IMR-90 (cell line): ENCODE measurements around the gene WBP2. TPM values are rescaled to one million over a fixed set of nuclear protein-coding genes. Genes with fewer than 3 reads are reported as not detected.
A peak's percentile ranks its signal among the peaks of the same experiment; 100 is the strongest.
"Not testable (repeated sequence)": the region's sequence is repeated elsewhere in the genome, so short reads cannot be mapped to it uniquely, and the experiment has no call there.

Experiments used
- ATAC-seq: fragments of 200-7000 bp; cut with Tn5 transposase; 2 replicates; pipeline ENCODE4 v1.9.1; 2020; ENCODE audit warnings: low read depth, mild to moderate bottlenecking, moderate library complexity
- BruUV-seq: library from RNA; stranded (reverse); fragments of 400-500 nt; replicated peaks from 2 replicates; lab custom pipeline; 2021; lab: Mats Ljungman, UMichigan
- CTCF ChIA-PET: fragments of 300-600 bp; formaldehyde crosslinking; extraction: SDS; loops from one replicate; lab custom pipeline; 2021; ENCODE audit warnings: antibody characterized with exemption; lab: Yijun Ruan, JAX
- POLR2A ChIA-PET: fragments of 300-600 bp; sonication (Branson Sonifier 250); formaldehyde crosslinking; loops from one replicate; lab custom pipeline; 2022; ENCODE audit warnings: antibody characterized with exemption; ENCODE audit not compliant: unreplicated experiment; lab: Charles Lee
- DNase-seq: peaks from one replicate; pipeline ENCODE4 v3.0.0; 2013
- H2AFZ ChIP-seq: replicated peaks from 2 replicates; pipeline ENCODE3; 2013; ENCODE audit warnings: low read length, mild to moderate bottlenecking; ENCODE audit not compliant: poor library complexity
- H2AK5ac ChIP-seq: 2 replicates; pipeline ENCODE4 v1.6.1; 2013; ENCODE audit warnings: low read depth, low read length, inconsistent platforms
- H2AK9ac ChIP-seq: replicated peaks from 2 replicates; pipeline ENCODE3; 2013; ENCODE audit warnings: mild to moderate bottlenecking, low read depth, low read length, moderate library complexity; ENCODE audit not compliant: poor library complexity
- H2BK120ac ChIP-seq: 2 replicates; pipeline ENCODE4 v1.6.1; 2013; ENCODE audit warnings: low read depth, low read length, inconsistent platforms
- H2BK15ac ChIP-seq: 3 replicates; pipeline ENCODE4 v1.6.1; 2013; ENCODE audit warnings: low read depth, low read length, inconsistent platforms
- H2BK20ac ChIP-seq: 2 replicates; pipeline ENCODE4 v1.6.1; 2013; ENCODE audit warnings: low read depth, mild to moderate bottlenecking, inconsistent platforms, low read length, moderate library complexity
- H2BK5ac ChIP-seq: 2 replicates; pipeline ENCODE4 v1.6.1; 2013; ENCODE audit warnings: mild to moderate bottlenecking, low read depth, low read length, inconsistent platforms; ENCODE audit not compliant: poor library complexity, severe bottlenecking
- H3K14ac ChIP-seq: replicated peaks from 2 replicates; pipeline ENCODE4 v1.6.1; 2013; ENCODE audit warnings: low read depth, low read length, inconsistent platforms
- H3K18ac ChIP-seq: 2 replicates; pipeline ENCODE4 v1.6.1; 2013; ENCODE audit warnings: low read depth, low read length, control low read depth
- H3K23ac ChIP-seq: 2 replicates; pipeline ENCODE4 v1.6.1; 2013; ENCODE audit warnings: low read depth, low read length, inconsistent platforms
- H3K27ac ChIP-seq: 2 replicates; pipeline ENCODE4 v1.5.1; 2013; ENCODE audit warnings: mild to moderate bottlenecking, control low read depth, low read length; ENCODE audit not compliant: insufficient read depth
- H3K27me3 ChIP-seq: 2 replicates; pipeline ENCODE4 v1.6.1; 2013; ENCODE audit warnings: low read length; ENCODE audit not compliant: control insufficient read depth, insufficient read depth
- H3K36me3 ChIP-seq: 2 replicates; pipeline ENCODE4 v1.6.1; 2013; ENCODE audit warnings: low read length, mixed read lengths; ENCODE audit not compliant: control insufficient read depth, insufficient read depth
- H3K4ac ChIP-seq: 2 replicates; pipeline ENCODE4 v1.6.1; 2013; ENCODE audit warnings: low read depth, low read length, inconsistent platforms
- H3K4me1 ChIP-seq: 2 replicates; pipeline ENCODE4 v1.6.1; 2013; ENCODE audit warnings: low read length, mixed read lengths; ENCODE audit not compliant: control insufficient read depth, insufficient read depth
- H3K4me2 ChIP-seq: 2 replicates; pipeline ENCODE4 v1.6.1; 2013; ENCODE audit warnings: low read depth, mild to moderate bottlenecking, control low read depth, low read length, moderate library complexity
- H3K4me3 ChIP-seq: 2 replicates; pipeline ENCODE4 v1.5.1; 2013; ENCODE audit warnings: low read depth, mild to moderate bottlenecking, control low read depth, low read length, moderate library complexity; ENCODE audit not compliant: insufficient read depth
- H3K56ac ChIP-seq: 2 replicates; pipeline ENCODE4 v1.6.1; 2013; ENCODE audit warnings: low read length, inconsistent platforms; ENCODE audit not compliant: insufficient read depth; ENCODE audit errors: extremely low read depth
- H3K79me1 ChIP-seq, 2 experiments: 2 replicates each; pipeline ENCODE4 v1.6.1; 2013; ENCODE audit warnings: low read length in 2 of 2, inconsistent platforms in 1 of 2, low read depth in 1 of 2
- H3K9ac ChIP-seq: 2 replicates; pipeline ENCODE4 v1.6.1; 2013; ENCODE audit warnings: low read depth, low read length, control low read depth
- H3K9me1 ChIP-seq: 2 replicates; pipeline ENCODE4 v1.6.1; 2013; ENCODE audit warnings: low read length, inconsistent platforms; ENCODE audit not compliant: insufficient read depth
- H3K9me3 ChIP-seq: 2 replicates; pipeline ENCODE4 v1.6.1; 2013; ENCODE audit warnings: low read length; ENCODE audit not compliant: control insufficient read depth, insufficient read depth
- H4K20me1 ChIP-seq: 2 replicates; pipeline ENCODE4 v1.6.1; 2013; ENCODE audit warnings: low read length, inconsistent platforms; ENCODE audit not compliant: insufficient read depth
- H4K5ac ChIP-seq: 2 replicates; pipeline ENCODE4 v1.6.1; 2013; ENCODE audit warnings: mild to moderate bottlenecking, low read depth, low read length, control low read depth
- H4K8ac ChIP-seq, 2 experiments: 2 replicates each; pipeline ENCODE4 v1.6.1; 2013; ENCODE audit warnings: low read depth in 2 of 2, low read length in 2 of 2, control low read depth in 1 of 2, inconsistent platforms in 1 of 2
- H4K91ac ChIP-seq: 2 replicates; pipeline ENCODE4 v1.6.1; 2013; ENCODE audit warnings: low read depth, low read length, inconsistent platforms; ENCODE audit not compliant: insufficient read depth
- MAZ ChIP-seq: IDR thresholded peaks from 2 replicates; pipeline ENCODE4 v1.6.1; 2012; ENCODE audit warnings: low read depth, mild to moderate bottlenecking, low read length, improper control_type of control experiment, moderate library complexity, borderline replicate concordance
- RAD21 ChIP-seq: IDR thresholded peaks from 2 replicates; pipeline ENCODE4 v1.6.1; 2012; ENCODE audit warnings: low read length, improper control_type of control experiment
- WGBS, 2 experiments: methylation state at CpG; one replicate each; pipeline versions ENCODE4 v1.1.5 to v1.1.7; 2013; ENCODE audit warnings: missing lambda C conversion rate in 2 of 2; ENCODE audit not compliant: insufficient read length in 1 of 2; ENCODE audit errors: extremely low coverage in 2 of 2; 5-methylcytosine and 5-hydroxymethylcytosine counted together
- dilution Hi-C: fragments of 300-500 bp; cut with HindIII; formaldehyde crosslinking; loops from one replicate; pipeline ENCODE4 v1.14.3; 2018; ENCODE audit warnings: low sequenced_read_pairs; ENCODE audit not compliant: unreplicated experiment
- in situ Hi-C: fragments of 300-500 bp; cut with MboI; formaldehyde crosslinking; loops from 3 replicates; pipeline ENCODE4 v1.14.3; 2019; ENCODE audit warnings: low sequenced_read_pairs, inconsistent platforms, mixed read lengths
- intact Hi-C: fragments of 100-400 bp; cut with micrococcal nuclease; formaldehyde crosslinking; loops from 2 replicates; pipeline ENCODE4 v1.10.0; 2022
- polyA plus RNA-seq, 3 experiments: library from polyadenylated mRNA; depleted of rRNA; stranded (reverse); fragments of >200 nt; gene quantifications; 2 replicates each; pipeline ENCODE4 v1.2.3, GENCODE V29; 2012; ENCODE audit warnings: low replicate concordance in 1 of 3
- total RNA-seq: library from RNA; depleted of rRNA; stranded (reverse); fragments of >200 nt; gene quantifications from 2 replicates; pipeline ENCODE4 v1.2.3, GENCODE V29; 2012

The WBP2 gene
- total and polyA plus RNA-seq, 2 of the 4 experiments (the other 2 are of a cell fraction) = 9.0 to 35.5 TPM

DNA sequence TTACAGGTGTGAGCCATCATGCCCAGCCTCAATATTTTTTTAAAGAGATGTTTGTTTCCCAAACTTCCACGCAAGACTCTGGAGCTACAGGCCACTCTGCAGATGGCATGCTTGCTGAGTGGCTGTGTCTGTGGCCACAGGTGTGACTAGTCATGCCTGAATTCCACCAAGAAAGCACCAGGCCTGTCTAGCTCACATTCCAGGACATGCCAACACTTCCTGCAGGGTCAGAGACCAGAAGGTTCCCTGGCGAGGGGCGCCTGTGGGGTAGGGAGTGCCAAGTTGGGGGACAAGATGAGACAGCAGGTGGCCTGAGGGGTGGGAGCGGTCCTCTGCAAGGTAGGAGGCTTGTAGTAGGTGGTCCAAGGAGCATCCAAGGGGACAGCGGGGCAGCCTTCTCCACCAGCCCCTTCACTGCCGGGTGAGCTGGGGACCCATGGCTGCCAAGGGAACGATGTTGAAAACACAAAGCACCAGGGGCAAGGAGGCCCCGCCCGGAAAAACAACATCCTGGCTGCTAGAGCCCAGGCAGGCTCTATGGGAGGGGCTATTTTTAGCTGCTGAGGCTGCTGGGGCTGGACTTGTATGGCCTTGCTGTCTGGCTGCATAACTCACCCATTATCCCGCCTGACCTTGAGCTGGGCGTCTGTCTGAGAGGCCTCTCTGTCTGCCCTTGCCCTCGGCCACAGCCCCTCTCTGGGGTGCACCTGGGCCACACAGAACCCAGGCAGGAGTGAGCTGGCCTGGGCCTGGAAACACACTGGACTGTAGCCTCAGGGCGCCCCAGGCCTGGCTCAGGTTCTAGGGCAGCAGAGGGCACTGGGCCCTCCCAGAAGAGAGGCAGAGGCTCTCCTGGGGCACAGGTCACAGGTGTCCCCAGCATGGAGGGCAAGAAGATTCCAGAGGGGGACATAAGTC, 17.6 kb upstream of the WBP2 start:
- ATAC-seq (peak; percentile 40), DNase-seq (peak; percentile 63)
- peak overlapping the region; percentile 89 for H3K4ac ChIP-seq
- no peak overlapping the region for H3K9ac ChIP-seq
- peak overlapping the region; percentile 24; the same call in 1 of the 2 replicates for H3K4me2 ChIP-seq
- H3K36me3 ChIP-seq = peaks cover 6% of the 10 kb centered on the region; the same call in 1 of the 2 replicates
- peak overlapping the region; percentile 85 for H2BK120ac ChIP-seq
- H3K4me3 ChIP-seq = no peak overlapping the region
- H3K79me1 ChIP-seq = peaks cover 5 to 43% of the 10 kb centered on the region in 2 experiments; a peak in 3 of 4 replicates
- H4K91ac ChIP-seq = peak overlapping the region; percentile 69
- H2AK9ac ChIP-seq = peak overlapping the region; percentile 84
- ChIA-PET CTCF (interaction anchor here (1.0 kb wide), 1 partner anchor 11 kb away, joined by 3 read pairs; no protein-coding TSS in a partner anchor), POLR2A (interaction anchor here (1.2 kb wide), 1 partner anchor 93 kb away, joined by 4 read pairs; a partner anchor contains a TSS)
- in situ Hi-C loops = no loop called here
- peak overlapping the region; percentile 40 for H4K5ac ChIP-seq
- peak overlapping the region; percentile 51 for H3K27ac ChIP-seq
- dilution Hi-C loops = no loop called here
- peak overlapping the region; percentile 55 for H3K14ac ChIP-seq
- peaks cover 16% of the 10 kb centered on the region for H3K9me1 ChIP-seq
- peak overlapping the region; percentile 31 for H2BK5ac ChIP-seq
- peak overlapping the region; percentile 60 for H2BK20ac ChIP-seq
- peak overlapping the region; percentile 35; the same call in 1 of the 2 replicates for H3K18ac ChIP-seq
- TF ChIP-seq MAZ (peak; percentile 68), RAD21 (no peak)
- H4K20me1 ChIP-seq = peaks cover 10% of the 10 kb centered on the region; the same call in 1 of the 2 replicates
- peak overlapping the region; percentile 87 for H2AFZ ChIP-seq
- H3K27me3 ChIP-seq = no peaks in the 10 kb centered on the region
- H3K56ac ChIP-seq = no peak overlapping the region
- no TSS peak for BruUV-seq
- peak overlapping the region; percentile 66; the same call in 1 of the 3 replicates for H2BK15ac ChIP-seq
- H3K23ac ChIP-seq = peak overlapping the region; percentile 53; the same call in 1 of the 2 replicates
- H3K4me1 ChIP-seq = peaks cover 40% of the 10 kb centered on the region
- H4K8ac ChIP-seq = peak overlapping the region; percentile 76 to 89; a peak in 3 of 4 replicates
- WGBS, 2 experiments = 0% methylated on average over 1 of the region's 13 CpGs; no CpG with 5 or more reads in 1 of the 2 experiments
- no peaks in the 10 kb centered on the region for H3K9me3 ChIP-seq
- intact Hi-C loops = loop anchor here (10.0 kb wide), 1 partner anchor 88 kb away; the partner anchor contains the start of gene UNK
- peak overlapping the region; percentile 87; the same call in 1 of the 2 replicates for H2AK5ac ChIP-seq

DNA sequence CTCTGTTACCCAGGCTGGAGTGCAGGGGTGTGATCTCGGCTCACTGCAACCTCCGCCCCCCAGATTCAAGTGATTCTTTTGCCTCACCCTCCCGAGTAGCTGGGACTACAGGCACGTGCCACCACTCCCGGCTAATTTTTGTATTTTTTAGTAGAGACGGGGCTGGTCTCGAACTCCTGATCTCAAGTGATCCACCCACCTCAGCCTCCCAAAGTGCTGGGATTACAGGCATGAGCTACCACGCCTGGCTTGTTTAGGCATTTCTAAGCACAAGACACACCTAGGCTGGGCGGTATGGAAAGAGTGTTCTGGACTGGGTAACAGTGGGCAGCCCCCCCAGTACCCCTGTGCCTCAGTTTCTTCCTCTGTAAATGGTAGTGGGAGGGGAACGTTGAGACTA, 15.1 kb upstream of the WBP2 start:
- DNase-seq, H2AK9ac ChIP-seq, ATAC-seq, H4K20me1 ChIP-seq, in situ Hi-C loops, BruUV-seq, H3K36me3 ChIP-seq, POLR2A ChIA-PET, H3K9me3 ChIP-seq, H3K27me3 ChIP-seq, H2BK20ac ChIP-seq, dilution Hi-C loops, CTCF ChIA-PET, H3K4me3 ChIP-seq: not testable (repeated sequence)
- Histone ChIP-seq H3K4me1 (peaks cover 24% of the 10 kb centered on the region), H3K4ac (peak overlapping the region; percentile 98), H3K79me1 (peaks cover 5 to 26% of the 10 kb centered on the region in 2 experiments; a peak in 3 of 4 replicates), H2AK5ac (peak overlapping the region; percentile 89; the same call in 1 of the 2 replicates), H2AFZ (peak overlapping the region; percentile 95), H3K9ac (peak overlapping the region; percentile 83; the same call in 1 of the 2 replicates), H3K18ac (peak overlapping the region; percentile 86; the same call in 1 of the 2 replicates), H3K27ac (peak overlapping the region; percentile 94; the same call in 1 of the 2 replicates), H2BK15ac (peak overlapping the region; percentile 49; the same call in 2 of the 3 replicates), H4K5ac (peak overlapping the region; percentile 96), H3K9me1 (peaks cover 13% of the 10 kb centered on the region), H4K91ac (peak overlapping the region; percentile 95), H3K4me2 (peak overlapping the region; percentile 64; the same call in 1 of the 2 replicates), H4K8ac (peak overlapping the region; percentile 94 to 97; a peak in 3 of 4 replicates), H3K14ac (peak overlapping the region; percentile 95), H3K56ac (peak overlapping the region; percentile 57), H2BK120ac (peak overlapping the region; percentile 86; the same call in 1 of the 2 replicates), H3K23ac (peak overlapping the region; percentile 93; the same call in 1 of the 2 replicates), H2BK5ac (peak overlapping the region; percentile 77)
- intact Hi-C loops = loop anchor here (10.0 kb wide), 1 partner anchor 85 kb away; the partner anchor contains the start of gene UNK
- 47% methylated on average over 5 of the region's 10 CpGs; no CpG with 5 or more reads in 1 of the 2 experiments for WGBS, 2 experiments
